Ramos (cell line): ENCODE data around the gene CDC123.
"Not testable (repeated sequence)": the region's sequence is repeated elsewhere in the genome, so short reads cannot be mapped to it uniquely, and the experiment has no call there.

ENCODE experiments used
- in situ Hi-C: fragments of 300-500 bp; cut with MboI; formaldehyde crosslinking; loops from one replicate; pipeline ENCODE4 v1.14.3; 2022; ENCODE audit warnings: low sequenced_read_pairs; ENCODE audit not compliant: unreplicated experiment

Gene CDC123

GRCh38 chr10:12189426-12189825 lies 6.6 kb upstream of the CDC123 start:
- in situ Hi-C loops: no loop called here

DNA sequence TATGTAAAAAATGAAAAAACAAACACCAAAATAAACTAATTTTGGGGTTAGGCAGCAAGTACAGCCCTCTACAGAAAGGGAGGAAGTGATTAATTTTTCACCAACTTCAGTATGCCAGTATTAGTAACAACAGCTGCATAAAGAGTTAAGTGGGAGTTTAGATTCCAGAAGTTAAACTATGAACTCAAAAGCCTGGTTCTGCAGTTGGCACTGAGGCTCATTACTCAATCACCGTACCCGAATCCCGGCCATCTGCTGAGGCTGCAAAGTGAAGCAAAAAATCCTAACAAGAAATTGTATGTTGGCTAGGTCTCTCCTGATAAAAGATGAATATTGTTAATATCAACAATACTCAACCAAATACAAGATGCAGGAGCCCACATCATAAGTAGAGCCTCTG lies 4.3 kb upstream of the CDC123 start:
- in situ Hi-C loops: no loop called here

- in situ Hi-C loops: no loop called here
Measured at GRCh38 chr10:12193193-12193592, 2.8 kb upstream of the CDC123 start.

GRCh38 chr10:12194752-12195271 lies 1.2 kb upstream of the CDC123 start:
- in situ Hi-C loops: no loop called here

GRCh38 chr10:12195281-12195602 lies 746 bp upstream of the CDC123 start:
- in situ Hi-C loops: no loop called here

- in situ Hi-C loops: no loop called here
Measured at GRCh38 chr10:12196531-12197211, 683 bp downstream of the CDC123 start.

GRCh38 chr10:12198156-12198555 lies 2.2 kb downstream of the CDC123 start:
- in situ Hi-C loops: no loop called here

- in situ Hi-C loops: no loop called here
Measured at GRCh38 chr10:12200850-12201249, 4.9 kb downstream of the CDC123 start.

- in situ Hi-C loops: no loop called here
Measured at GRCh38 chr10:12201543-12201942, 5.6 kb downstream of the CDC123 start.

GRCh38 chr10:12202226-12202625 lies 6.2 kb downstream of the CDC123 start:
- in situ Hi-C loops: no loop called here

DNA sequence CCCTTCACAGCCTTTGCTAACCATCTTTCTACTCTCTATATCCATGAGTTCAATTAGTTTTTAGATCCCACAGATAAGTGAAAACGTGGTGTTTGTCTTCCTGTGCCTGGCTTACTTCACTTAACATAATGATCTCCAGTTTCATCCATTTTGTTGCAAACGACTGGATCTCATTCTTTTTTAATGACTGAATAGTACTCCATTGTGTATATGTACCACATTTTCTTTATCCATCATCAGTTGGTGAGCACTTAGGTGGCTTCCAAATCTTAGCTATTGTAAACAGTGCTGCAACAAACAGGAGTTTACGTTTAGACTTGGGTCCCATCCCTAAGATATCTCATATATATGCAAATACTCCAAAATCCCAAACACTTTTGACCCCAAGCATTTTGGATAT lies 9.1 kb downstream of the CDC123 start:
- in situ Hi-C loops: no loop called here

- in situ Hi-C loops: no loop called here
Measured at GRCh38 chr10:12207114-12207513, 11.1 kb downstream of the CDC123 start.

DNA sequence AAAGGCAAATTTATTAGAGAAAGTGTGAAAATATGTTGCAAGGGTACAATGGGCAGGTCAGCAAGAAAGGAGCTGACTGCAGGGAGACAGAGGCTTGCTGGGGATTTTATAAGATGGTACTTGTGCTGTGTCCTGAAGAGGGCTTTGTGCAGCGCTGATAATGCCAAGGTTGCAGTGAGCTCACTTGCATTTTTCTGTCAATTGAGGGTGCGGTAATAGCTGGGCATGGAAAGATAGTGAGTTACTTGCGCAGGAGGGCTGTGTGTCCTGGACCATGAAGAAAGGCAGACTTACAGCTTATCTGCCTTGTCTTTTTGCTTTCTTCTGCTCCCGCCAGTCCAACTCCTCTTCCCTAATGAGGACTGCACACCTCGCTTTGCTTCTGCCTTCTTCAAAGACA lies 12.5 kb downstream of the CDC123 start:
- in situ Hi-C loops: no loop called here

- in situ Hi-C loops: no loop called here
Measured at GRCh38 chr10:12212454-12212853, 16.5 kb downstream of the CDC123 start.

- in situ Hi-C loops: no loop called here
Measured at GRCh38 chr10:12213621-12214020, 17.6 kb downstream of the CDC123 start.

DNA sequence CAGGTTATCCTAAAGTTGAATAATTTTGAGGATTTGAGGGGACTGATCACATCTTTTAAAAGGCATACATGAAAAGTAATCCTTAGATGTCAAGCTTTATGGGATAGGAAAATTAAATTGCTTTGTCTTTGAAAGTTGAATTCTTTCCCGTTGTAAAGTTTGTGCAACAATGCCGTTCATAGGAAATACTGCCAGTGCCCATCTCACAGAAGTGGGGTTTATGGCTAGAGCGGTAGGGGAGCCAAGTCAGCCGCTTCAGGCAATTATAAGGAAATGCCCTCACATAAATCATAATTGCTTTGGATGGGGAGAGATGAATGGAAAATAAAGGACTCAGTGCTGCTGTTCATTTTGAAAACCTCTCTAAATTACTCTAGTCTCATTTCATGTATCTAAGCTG lies 18.1 kb downstream of the CDC123 start:
- in situ Hi-C loops: no loop called here

- in situ Hi-C loops: no loop called here
Measured at GRCh38 chr10:12214763-12215218, 18.8 kb downstream of the CDC123 start.

- in situ Hi-C loops: no loop called here
Measured at GRCh38 chr10:12218991-12219390, 23.0 kb downstream of the CDC123 start.

- in situ Hi-C loops: no loop called here
Measured at GRCh38 chr10:12221323-12222298, 25.6 kb downstream of the CDC123 start.

DNA sequence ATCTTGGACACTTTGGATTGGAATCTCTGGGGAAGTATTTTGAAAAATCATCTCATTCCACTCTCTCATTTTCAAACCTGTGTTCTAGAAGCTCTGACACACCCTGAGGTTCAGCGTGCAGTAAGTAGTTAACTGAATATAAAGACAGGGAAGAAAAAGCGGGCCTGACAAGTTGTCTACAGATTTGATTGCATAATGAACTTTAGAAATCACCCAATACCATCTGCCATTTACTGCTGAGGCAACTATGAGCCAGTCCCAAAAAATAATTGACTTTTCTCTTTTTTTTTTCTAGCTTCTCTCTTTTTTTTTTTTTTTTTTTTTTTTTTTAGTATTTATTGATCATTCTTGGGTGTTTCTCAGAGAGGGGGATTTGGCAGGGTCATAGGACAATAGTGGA lies 29.5 kb downstream of the CDC123 start:
- in situ Hi-C loops: no loop called here

GRCh38 chr10:12226438-12226837 lies 30.4 kb downstream of the CDC123 start:
- in situ Hi-C loops: not testable (repeated sequence)
